HG03280 (cell line): ENCODE data around the gene ZNF732.
"Not testable (repeated sequence)": the region's sequence is repeated elsewhere in the genome, so short reads cannot be mapped to it uniquely, and the experiment has no call there.

ENCODE experiments used
- ATAC-seq: cut with Tn5 transposase; IDR thresholded peaks from one replicate; pipeline ENCODE4 v1.9.1; 2021; ENCODE audit warnings: mild to moderate bottlenecking, moderate library complexity; ENCODE audit not compliant: unreplicated experiment

Gene ZNF732

DNA sequence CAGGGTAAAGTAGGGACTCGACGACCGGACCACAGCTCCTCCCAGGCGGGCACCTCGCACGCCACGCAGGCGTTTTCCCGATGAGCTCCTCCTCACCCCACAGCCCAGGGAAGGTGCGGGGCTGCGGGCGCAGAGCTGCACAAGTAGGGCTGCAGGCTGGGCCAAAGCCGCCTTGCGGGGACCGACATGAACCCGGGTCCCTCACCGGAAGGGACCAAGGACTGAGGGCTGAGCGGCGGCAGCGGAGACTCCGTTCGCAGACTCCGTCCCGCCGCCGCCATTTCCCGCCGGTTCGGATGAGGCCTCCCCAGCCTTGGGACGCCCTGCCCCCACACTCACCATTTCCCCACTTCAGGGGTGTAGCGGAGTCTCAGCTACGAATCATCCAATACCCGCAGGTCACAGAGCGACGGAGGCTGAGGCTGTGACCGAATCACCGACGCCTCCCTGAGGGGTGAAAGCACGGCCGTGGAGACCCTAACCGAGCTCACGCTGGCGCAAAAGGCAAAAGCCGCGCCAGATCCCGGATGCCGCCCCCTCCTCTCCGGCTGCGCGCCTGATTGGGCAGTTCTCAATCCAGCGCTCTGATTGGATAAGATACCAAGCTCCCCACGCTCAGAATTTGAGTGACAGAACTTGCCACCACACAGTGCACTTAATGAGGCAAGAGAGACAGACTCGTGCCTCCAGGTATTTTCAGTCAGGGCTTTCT is at the start of gene ZNF732:
Gene ZNF732, minus strand, starts transcription at position 506 of the 712 bp plus-strand sequence. Its CDS starts 164 bp downstream, at position 342.
- ATAC-seq: no peak

DNA sequence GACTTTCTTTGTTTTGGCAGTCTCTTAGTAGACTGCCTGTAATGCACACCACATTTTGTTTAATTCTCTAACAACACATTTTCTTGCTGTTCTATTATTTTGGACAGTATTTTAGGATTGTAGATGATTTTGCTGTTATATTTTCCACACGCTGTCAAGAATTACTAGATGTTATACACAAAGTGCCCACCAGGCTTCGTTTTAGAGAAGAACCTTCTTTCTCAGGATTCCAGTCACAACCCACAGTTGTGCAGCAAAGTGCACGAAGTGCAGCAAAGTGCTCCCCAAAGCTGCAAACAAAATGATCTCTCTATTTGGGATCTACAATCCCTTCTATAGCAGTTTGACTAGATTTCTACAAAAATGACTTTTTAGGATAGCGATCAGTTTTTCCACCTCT is 34.7 kb upstream of the ZNF732 start:
- ATAC-seq: no peak

DNA sequence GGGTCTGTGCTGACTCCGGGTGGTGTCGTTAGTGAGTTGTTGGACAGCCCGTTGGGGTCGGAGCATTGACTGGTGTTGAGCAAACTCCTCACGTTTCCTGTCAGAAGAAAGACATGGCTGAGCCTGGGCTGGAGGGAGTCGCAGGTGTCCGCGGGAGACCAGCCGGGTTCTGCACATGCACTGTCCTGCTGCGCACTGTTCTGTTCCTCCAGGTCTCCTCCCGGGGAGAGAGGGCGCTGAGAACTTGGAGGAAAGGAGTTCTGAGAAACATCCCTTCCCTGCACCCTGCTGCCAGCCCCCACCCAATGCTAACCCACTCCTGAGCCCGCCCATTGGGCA is 33.5 kb upstream of the ZNF732 start:
- ATAC-seq: no peak

DNA sequence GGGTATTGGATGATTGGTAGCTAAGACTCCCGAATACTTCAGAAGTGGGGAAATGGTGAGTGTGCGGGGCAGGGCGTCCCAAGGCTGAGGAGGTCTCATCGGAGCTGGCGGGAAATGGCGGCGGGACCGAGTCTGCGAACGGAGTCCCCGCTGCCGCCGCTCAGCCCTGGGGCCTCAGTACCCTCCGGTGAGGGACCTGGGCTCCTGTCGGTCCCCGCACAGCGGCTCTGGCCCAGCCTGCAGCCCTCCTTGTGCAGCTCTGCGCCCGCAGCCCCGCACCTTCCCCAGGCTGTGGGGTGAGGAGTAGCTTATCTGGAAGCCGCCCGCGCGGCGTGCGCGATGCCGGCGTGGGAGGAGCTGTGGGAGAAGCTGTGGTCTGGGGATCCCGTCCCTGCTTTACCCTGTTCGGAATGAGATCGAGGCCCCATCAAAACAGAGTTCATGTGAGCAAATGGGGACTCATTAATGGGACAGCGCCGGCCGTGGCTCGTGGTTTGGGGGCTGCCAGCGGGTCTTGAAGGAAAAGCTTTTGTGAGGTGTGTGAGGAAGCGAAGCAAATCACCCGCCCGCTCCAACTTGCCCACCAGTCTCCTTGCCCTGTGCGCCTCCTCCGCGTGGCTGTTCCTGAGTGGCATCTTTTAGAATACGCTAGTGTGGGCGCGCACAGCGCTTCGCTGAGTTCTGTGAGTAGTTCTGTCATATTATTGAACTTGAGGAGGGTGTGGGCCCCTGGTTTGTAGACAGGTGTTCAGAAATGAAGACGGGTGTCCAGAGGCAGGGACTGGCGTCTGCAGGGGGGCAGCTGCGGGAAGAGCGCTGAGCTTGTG is 32.9 kb upstream of the ZNF732 start:
- ATAC-seq: peak; percentile 36

DNA sequence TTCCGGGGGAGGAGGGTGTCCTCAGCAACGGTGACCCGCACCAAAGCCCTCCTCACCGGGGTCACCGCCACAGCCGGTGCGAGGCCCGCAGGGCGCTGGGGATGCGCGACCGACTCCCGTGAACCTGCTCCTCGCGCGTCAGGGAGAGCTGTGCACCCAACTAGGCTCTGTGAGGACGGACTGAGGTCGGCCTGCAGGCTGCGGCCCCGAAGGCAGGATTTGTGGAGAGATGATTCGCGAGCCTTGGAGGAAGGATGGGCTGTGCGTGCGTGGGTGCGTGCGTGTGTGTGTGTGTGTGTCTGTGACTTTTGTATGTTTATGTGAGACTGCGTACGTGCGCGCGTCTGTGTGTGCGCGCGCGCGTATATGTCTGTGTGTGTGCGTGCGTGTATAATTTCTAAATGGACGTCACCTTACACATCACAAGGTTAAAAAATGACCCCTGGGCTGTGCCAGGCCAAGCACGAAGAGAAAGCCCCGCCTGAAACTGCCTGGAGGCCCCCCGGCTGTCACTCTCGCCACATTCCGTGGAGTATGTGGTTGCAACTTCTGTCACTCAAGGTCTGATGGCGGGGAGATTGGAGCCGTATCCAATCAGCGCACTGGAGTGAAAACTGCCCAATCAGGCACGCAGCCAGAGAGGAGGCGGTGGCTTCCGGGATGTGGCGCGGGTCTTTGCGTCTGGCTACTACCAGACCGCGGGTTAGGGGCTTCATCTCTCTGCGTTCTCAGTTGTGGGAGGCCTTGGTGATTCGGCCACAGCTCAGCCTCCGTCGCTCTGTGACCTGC is 32.1 kb upstream of the ZNF732 start, which contains the start of gene ZNF141:
Gene ZNF141, plus strand, starts transcription at position 672 of the 789 bp plus-strand sequence. CDS start 170 bp downstream, outside the sequence.
- ATAC-seq: peak; percentile 95

DNA sequence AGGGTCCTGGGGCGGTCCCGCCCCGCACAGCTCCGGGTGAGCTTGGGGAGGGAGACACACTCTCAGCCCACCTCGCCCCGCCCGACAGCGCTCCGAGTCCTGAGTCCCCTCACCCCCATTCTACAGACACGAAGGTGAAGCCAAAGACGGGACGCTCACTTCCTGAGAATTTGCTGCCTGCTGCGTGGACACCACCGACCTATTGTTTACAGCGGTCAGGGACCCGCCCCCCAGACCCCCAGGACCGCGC is 31.5 kb upstream of the ZNF732 start:
- no peak for ATAC-seq

DNA sequence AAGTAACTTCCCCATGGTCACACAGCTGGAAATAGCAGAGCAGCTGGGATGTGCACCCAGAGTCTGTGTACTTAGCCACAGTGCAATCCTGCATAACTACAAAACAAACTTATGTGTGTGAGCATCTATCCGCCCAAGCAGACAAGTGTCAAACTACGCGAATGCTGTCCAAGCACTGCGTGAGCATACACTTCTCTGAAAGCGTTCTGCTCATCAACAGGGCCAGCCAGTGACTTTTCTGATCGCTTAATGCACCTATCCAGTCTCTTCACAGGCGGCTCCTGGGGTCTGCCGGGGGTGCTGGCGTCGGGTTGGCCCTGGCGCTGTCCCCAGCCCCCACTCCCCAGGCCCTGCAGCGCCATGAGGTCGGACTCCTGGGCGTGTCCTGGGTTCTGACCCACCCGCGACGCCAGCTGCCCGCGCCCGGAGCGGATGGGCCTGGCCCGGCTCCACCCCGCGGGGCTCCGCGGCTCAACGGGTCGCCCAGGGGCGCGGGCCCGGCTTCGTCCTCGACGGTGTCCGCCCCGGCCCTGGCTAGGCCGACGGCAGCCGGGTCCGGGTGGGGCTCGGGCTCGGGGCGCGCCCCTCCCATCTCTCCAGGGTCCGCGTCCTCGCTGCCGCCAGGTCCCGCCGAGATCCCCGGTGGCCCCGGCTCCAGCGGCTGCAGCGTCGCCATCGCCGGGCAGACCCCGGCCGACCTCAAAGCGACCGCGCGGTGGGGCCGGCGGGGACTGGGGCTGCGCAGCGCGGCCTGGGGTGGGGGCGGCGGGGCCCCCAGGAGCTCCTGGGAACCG is 31.0 kb upstream of the ZNF732 start:
- peak; percentile 3 for ATAC-seq

DNA sequence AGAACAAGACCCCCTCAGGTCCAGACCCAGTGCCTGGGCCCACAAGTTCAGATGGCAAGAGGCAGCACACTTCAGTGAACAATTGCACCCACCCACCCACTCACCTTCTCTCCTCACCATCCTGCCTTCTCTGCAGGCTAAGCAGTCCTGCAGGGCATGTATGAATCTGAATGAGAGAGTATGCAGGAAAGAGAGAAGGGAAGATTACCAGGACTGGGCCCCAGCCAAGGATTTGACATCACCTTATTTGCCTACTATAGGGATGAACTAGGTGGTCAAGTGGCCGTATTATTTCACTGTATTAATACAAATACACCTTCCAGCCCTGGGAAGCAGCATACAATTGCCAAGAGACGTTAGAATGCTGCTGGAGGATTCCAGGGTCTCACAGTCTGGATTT is 30.2 kb upstream of the ZNF732 start:
- ATAC-seq: no peak

DNA sequence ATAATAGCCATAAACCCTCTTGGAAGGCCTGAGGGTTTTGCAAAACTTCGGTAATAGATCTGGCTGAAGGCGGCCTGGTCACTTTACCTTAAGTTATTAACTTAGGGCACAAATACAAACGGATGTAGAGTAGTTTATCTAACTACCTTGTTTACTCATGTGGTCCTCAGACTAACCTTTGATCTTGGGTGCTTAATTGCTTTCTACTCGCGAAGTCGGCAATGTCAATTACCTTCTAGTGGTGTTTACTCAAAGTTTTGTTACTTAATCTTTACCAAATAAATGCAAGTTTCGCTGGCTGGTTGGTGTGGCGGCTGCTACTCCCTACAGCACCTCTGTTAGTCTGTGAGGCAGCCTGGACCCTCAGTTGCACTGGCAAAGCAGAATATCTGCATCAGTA is 23.5 kb upstream of the ZNF732 start:
- ATAC-seq: no peak

DNA sequence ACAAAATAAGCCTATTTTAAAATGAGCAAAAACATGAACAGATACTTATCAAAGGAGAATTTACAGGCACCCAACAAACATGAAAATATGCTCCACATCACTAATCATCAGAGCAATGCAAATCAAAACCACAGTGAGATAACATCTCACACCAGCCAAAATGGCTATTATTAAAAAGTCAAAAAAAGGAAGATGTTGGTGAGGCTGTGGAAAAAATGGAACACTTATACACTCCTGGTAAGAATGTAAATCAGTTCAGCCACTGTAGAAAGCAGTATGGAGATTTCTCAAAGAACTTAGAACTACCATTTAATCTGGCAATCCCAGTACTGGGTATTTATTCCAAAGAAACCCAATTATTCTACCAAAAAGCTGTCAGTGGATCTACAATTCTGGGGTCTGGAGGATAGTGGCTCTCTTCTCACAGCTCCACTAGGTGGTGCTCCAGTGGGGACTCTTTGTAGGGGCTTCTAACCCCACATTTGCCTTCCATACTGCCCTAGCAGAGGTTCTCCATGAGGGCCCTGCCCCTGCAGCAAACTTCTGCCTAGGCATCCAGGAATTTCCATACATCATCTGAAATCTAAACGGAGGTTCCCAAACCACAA is 9.1 kb upstream of the ZNF732 start:
- ATAC-seq: no peak

DNA sequence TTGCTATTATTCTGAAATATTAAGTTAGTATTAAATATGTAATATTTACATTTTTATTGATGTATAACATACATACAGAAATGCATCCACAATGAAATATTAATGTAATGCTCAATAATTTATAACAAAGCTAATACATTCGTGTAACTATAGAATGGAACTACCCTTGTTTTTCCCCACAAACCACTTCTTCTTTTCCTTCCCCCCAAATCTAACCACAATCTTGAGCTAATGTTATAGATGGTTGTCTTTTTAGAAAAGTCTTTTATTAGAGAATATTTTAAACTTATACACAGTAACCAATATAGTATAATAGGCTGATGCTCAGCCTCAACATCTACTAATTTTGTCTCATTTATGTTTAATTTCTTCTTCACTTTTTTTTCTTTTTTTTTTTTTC is 4.5 kb upstream of the ZNF732 start:
- no peak for ATAC-seq

DNA sequence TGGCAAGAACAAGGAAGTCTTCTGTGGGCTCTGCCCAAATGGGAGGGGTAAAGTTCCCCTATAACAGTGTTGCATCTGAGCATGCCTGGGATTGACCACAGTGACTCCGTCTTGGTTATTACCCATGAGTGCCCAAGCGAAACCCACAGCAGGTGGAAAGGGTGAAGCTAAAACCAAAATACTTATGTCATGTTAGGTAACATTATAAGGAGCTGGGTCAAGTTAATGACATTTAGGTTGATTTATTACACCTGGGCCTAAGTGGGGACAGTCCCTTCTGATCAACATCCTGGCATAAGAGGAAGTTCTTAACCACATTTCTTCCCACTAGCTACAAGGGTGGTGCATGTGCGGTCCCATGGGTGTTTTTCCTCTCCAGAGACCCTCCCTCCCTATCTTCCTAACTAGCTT is 1.3 kb upstream of the ZNF732 start:
- ATAC-seq: no peak

DNA sequence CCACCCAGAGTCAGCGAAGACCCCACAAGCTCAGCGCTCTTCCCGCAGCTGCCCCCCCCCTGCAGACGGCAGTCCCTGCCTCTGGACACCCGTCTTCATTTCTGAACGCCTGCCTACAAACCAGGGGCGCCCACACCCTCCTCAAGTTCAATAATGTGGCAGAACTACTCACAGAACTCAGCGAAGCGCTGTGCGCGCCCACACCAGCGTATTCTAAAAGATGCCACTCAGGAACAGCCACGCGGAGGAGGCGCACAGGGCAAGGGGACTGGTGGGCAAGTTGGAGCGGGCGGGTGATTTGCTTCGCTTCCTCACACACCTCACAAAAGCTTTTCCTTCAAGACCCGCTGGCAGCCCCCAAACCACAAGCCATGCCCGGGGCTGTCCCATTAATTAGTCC is 758 bp downstream of the ZNF732 start:
- ATAC-seq: not testable (repeated sequence)

DNA sequence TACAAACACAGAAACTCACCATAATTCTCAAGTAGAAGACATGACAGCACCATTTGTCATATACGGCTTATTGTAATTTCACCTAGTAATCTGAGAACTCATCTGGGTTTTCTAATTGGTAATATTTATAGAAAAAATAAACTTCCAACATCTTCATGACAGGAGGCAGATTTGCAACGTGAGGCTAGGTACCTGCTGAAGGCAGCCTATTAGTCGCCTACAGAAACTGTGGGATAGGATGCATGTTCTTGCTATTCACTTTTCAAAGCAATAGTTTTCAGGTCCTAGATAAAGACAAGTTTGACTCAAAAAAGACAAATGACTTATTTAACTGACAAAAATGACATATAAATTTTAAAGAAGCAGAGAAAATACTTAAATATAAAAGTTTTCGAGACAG is 2.9 kb downstream of the ZNF732 start:
- ATAC-seq: no peak

DNA sequence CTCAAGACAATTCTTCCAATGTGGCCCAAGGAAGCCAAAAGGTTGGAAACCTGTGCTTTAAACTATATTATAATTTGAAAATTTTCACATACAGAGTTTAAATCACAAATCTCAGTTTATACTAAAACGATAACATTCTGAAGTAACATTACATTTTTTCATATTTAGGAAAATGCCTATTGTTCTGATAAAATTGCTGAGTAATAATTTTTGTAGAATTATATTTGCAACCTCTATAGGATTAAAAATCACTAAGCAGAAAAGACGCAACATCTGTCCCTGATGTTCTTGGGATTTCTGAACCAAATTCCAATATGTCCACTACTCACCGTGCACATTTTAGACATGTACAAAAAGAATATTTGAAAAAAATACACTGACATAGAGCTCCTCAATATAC is 10.5 kb downstream of the ZNF732 start:
- ATAC-seq: no peak

DNA sequence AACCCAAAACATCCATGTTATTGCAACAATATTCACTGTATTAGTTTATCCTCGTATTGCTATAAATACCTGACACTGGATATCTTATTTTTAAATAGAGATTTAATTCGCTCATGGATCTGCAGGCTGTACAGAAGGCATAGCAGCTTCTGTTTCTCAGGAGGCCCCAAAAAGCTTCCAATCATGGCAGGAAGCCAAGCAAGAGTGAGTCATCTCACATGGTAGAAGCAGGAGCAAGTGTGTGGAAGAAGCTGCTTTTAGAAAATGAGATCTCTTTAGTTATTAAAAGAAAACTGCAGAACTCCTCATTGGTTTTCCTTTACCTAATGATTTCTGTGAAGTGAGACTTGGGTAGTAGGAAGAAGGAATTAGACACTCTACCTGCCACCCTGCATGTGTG is 16.4 kb downstream of the ZNF732 start:
- no peak for ATAC-seq

DNA sequence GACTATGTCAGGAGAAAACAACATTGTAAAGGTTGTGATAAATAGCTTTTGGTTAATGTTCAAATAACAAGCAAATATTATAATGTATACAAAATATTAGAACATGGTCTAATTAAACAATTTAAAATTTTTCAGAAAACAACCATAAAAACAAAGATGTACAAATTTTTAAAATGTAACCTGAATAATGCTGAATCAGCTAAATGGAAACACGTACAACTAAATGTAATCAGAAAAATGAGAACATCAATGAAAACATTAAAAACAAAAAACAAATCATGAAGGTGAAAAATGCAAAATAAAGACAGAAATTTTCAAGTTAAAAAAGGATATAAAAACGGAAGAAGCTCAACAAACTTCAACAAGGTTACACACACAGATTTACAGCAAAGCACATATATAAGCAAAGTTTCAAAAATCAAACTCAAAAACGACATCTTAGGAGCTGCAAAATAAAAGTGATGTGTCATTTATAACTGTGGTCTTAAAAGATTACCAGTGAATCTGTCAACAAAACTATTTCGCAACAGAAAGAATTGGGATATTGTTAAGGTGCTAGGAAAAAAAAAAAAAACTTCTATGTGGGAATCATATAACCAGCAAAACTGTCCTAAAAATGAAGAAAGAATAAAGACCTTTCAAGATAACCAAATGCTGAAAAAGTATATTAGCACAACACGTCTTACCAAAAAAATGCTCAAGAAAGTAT is 31.8 kb downstream of the ZNF732 start:
- no peak for ATAC-seq

DNA sequence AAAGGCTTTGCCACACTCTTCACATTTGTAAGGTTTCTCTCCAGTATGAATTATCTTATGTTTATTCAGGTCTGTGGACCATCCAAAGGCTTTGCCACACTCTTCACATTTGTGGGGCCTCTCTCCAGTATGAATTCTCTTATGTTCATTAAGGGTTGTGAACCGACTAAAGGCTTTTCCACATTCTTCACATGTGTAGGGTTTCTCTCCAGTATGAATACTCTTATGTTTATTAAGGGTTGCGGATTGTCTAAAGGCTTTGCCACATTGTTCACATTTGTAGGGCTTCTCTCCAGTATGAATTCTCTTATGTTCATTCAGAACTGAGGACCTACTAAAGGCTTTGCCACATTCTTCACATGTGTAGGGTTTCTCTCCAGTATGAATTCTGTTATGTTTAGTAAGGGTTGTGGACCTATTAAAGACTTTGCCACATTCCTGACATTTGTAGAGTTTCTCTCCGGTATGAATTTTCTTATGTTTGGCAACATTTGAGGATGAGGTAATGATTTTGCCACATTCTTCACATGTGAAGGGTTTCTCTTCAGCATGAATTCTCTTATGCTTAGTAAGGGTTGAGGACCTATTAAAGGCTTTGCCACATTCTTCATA is 33.7 kb downstream of the ZNF732 start:
- no peak for ATAC-seq

DNA sequence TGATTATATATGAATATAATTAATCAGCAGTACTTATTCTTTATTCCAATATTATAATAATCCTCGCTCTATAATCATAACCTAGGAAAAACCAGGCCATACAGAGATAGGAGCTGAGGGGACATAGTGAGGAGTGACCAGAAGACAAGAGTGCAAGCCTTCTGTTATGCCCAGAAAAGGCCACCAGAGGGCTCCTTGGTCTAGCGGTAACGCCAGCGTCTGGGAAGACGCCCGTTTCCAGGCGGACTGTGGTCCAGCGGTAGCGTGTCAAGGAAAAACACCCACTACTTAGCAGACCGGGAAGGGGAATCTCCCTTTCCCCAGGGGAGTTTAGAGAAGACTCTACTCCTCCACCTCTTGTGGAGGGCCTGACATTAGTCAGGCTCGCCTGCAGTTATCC is 46.0 kb downstream of the ZNF732 start:
- ATAC-seq: not testable (repeated sequence)

DNA sequence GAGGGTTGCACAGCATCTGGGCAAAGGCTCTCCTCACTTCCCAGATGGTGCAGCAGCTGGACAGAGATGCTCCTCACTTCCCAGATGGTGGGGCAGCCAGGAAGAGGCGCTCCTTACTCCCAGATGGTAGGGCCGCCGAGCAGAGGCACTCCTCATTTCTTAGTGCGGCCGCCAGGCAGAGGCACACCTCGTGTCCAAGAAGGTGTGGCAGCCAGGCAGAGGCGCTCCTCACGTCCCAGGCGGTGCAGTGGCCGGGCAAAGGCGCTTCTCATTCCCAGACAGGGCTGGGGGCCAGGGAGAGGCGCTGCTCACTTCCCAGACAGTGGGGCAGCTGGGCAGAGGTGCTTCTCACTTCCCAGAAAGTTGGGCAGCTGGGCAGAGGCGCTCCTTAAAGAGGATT is 48.8 kb downstream of the ZNF732 start:
- ATAC-seq: no peak
